GM21360 (cell line): ENCODE data around the gene KIAA0408.
A peak's percentile ranks its signal among the peaks of the same experiment; 100 is the strongest.
"Not testable (repeated sequence)": the region's sequence is repeated elsewhere in the genome, so short reads cannot be mapped to it uniquely, and the experiment has no call there.

Experiments
- ATAC-seq: cut with Tn5 transposase; IDR thresholded peaks from one replicate; pipeline ENCODE4 v1.9.1; 2021; ENCODE audit warnings: mild to moderate bottlenecking, moderate library complexity; ENCODE audit not compliant: unreplicated experiment

Gene KIAA0408

DNA sequence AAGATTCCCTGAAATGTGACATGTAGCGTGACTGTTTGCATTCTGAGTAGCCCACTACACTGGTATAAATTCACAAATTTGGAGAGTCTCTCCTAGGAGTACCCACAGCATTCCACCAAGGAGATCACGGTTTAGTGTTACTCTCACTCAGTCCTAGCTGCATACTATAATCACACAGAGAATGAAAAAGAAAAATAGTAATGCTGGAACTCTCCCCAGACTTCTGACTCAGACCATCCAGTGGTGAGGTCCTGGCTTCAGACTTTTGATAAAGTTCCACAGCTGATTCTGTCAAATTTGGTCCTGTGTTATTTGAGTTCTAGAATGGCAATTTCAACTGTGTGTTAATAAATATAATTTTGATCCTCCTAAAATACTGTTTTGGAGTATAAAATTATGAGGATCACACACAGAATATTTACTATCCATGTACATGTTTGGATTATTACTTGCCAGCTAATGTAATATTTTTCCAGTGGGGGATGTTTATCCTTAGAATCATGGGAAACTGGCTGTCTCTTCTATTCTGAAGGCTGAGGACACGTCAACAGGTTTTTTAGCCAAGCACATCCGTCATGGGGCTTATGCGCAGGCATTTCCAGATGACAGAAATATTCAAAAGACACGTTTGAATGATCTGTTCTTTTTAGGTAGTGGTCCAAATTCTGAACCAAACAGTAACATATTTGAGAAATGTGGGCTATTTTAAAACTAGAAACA is 5.1 kb upstream of the KIAA0408 start:
- no peak for ATAC-seq

DNA sequence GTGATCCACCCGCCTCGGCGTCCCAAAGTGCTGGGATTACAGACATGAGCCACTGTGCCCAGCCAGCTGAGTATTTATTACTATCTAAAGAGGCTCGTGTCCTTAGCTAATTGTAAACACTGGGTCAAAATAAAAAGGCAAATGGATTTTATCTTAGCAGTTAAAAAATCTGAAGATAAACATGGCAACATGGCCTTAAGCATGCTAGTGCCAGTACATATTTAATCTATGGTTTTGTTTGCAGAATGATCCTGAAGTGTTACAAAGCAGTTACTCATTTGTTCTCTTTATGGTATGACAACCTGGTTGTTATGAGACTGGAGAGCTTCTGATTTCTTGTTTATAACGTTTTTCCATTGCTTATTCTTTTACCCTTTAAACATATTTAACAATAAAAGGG is 3.9 kb upstream of the KIAA0408 start:
- no peak for ATAC-seq

DNA sequence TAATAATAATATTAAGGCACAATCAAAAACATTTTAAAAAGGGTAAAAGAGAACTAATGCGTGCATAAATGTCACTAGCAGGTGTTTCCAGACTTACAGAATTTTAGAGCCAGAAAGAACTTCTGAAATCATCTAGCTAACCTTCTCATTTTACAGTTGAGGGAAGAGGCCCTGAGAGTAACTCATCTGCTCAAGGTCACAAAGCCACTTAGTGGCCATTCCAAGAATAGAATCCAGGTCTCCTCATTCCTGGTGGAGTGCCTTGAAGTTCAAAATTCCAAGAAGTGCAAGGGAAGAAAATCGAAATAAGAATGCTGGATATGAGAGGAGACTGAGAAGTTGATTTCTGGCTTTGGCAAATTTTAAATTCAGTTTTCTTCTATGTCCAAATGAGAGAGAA is 3.2 kb upstream of the KIAA0408 start:
- no peak for ATAC-seq

DNA sequence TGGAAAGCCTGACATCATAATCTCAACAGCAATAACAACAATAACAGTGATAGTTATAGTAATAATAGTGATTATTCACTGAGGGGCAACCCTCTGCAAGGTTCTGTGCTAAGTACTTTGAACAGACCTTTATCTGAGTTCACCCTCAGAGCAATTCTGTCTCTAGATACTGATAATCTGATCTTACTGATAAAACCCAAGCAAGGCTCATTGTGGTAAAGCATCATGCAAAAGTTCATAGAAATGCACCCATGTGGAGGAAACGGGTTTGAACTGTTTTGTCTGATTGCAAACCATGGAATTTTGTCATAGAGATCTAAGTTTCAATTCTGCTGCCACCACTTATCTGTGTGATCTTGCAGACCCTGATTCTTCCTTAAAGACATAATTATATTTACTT is 1.3 kb upstream of the KIAA0408 start:
- ATAC-seq: no peak

DNA sequence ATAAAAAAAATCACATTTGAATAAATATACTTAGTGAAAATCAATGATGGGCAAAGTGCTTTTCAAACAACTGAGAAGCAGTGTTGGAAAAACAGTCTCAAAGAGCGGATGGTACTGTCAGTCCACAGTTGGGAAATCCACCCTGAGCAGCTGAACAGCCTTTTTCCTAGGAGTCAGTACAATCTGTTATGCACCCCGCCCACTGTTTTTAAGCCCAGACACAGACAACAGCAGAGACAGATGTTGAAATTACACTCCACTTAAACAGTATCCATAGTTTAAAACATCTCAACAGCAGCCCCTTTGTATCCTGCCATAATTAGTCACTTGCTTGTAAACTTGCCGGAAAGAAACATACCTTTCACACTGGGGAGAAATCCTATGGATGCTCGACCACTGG is 372 bp downstream of the KIAA0408 start:
- no peak for ATAC-seq

DNA sequence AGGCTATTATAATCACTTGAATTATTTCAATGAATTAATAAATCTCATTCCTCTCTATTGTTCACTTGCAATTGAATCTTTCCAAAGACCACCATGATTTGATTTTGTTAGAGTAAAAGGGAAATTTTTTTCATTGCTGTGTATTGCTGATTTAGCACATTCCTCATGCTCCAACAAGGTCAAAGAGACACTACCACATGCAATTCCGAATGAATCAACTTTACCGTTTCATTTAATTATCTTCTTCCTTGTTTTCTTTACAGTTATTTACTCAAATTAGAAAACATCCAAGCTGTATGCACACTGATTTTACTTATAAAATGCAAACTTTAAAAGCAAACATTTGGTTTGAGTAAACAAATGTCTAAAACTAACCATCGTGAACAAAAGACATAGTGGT is 967 bp downstream of the KIAA0408 start:
- no peak for ATAC-seq

DNA sequence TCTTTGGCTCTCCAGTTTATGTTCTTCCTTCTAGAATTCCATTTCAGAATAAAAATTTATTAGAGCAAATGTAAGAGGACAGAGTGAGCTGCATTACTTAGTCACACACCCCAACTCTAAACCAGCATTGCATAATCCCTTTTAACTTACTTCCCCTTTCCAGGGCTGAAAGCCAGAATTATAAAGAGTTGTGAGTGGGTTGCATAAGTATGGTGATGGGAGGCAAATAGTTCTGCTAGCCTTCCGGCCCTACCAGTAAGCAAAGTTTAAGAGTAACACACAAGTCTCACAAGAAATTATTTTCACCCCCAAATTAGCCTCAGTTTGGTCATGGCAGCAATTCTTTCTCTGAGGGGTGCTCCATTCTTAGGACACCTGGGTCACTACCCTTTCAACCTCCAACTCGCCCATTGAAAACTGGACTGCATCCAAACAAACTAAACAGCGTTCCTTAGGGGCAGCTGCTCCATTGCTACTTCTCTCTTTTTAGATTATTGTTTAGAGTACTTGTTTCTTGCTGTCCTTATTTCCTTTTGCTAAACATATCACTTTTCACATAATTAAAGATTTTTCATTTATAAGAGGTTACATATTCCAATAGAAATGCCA is 1.6 kb downstream of the KIAA0408 start:
- ATAC-seq: no peak

DNA sequence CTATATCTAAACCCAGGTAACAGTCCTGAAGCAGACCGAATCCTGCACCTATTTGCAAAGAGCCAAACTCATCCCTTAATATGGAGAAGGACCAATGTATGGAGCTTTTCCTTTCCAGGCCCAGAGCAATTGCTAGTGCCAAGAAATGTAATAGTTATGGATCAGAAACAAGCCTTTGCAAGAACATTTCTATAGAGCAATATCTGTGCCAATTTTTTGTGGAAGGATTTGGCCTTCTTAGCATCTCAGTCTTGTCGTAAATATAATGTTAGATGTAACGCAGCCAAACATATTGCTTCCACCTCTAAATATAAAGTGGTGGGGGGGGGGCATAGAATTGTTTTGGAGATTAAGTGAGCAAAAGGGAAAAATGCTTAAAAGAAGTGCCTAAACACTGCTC is 2.7 kb downstream of the KIAA0408 start:
- ATAC-seq: no peak

DNA sequence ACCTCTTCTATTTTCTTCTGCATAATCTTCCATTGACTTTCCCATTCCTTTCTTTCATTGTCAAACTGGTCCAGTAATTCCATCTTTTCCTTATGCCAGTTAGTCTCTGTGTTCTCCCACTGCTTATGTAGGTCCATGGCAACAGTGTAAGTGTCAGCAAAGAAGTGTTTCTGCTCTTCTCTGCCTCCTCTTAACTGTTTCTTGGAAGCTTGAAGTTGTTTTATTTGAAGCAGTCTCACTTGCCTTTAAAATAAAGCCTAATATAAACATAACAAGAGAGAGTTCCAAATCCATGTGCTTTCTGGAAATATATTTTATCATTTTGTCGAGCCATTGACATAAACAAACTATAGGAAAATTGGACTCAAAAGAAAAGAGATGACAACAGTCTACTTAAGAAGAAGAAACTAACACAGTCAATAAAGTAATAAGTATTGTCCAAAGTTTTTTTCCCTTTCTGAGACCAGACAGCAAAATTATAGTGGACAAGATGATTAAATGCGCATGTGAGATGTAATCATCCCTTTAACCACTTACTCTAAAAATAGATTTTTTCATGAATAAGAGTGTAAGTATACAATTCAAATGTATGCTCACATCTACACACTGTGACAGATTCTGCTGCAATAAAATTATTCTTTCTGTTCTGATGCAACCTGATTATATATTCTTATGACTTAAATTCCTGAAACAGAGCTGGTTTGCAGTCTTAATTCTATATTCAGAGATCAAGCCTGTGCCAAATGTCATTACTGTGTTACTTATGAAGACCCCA is 5.2 kb downstream of the KIAA0408 start:
- ATAC-seq: no peak

DNA sequence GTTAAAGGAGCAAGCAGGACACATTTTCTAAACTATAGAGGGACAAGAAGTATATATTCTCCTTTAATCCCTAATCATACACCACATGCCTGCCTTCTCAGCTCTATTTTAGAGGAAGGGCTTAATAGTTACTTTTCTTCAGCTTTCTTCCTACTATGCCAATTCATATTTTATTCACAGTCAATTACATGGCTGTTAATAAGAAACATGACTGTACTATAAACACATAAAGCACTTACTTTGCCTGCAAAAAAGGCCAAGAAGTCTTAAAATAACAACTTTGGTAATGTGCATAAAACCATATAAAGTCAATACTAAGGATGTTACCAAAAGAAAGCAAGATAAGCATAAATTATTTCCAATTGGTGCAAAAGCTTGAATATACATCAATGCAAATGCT is 6.4 kb downstream of the KIAA0408 start:
- ATAC-seq: no peak

DNA sequence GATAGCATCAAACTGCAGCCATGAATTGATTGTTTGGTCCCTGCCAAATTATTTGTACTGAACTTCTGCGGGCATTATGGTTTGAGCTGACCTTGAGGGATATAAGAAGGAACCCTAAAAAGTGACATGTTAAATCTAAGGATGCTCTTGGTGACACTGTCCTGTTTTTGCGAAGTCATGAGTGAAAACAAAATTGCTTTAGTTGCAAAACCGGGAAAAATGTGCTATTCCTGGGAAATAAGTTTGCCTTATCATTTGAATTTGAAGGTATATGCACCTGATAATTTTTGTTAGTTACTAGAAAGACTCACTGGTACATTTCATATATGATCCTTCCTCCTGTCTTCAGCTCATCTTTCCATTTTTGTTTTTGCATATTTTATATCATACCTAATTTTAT is 7.8 kb downstream of the KIAA0408 start:
- no peak for ATAC-seq

DNA sequence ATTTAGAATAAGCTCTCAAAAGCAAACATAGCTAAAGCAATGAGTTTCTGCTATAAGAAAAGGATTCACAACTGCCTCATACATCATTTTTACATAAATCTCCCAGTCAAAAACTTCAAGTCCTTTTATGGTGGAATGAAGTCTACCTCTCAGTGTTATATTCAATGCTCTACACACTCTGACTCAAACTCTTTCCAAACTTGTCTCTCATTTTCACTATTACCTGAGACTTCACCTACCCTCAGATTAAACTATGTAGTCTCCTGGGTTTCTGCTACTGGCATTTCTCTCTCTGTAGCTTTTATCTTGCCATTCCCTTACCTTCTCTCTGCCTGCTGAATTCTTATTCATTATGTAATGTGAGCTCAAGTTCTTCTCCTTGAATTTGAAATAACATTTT is 11.4 kb downstream of the KIAA0408 start:
- no peak for ATAC-seq

DNA sequence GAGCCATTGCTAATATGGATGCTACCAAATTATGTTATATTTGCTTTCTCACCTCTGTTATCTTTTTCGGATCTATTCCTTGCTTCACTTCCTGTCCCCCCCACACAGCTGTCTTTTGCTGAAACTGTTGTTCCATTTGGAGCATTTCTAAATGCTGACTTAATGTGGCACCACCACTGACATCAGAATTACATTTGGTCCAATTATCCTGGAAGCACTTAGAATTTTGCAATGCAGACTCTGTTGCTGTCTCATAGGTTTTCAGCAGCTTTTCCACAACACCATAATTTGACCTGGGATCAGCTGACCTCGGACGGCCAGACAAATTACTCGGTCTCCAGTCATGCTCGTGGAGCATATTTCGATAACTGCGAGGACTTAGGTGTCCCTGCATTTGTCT is 12.8 kb downstream of the KIAA0408 start:
- ATAC-seq: no peak

DNA sequence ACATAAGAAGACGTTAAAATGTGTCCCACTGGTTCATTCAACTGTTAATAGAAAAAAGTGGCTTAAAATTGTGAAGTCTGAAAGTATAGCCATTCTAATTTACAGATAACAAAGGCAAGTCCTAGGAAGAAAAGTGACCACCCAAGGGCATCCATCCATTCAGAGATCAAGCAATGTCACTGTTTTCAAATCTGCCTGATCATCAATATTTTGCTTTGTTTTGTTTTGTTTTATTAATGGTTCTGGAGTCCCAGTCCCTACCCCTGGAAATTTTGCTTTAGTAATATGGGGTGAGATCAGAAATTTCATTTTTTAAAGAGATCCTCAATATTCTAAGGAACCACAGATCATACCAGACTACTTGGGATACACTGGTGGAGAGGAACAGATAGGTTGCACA is 17.3 kb downstream of the KIAA0408 start:
- ATAC-seq: no peak

DNA sequence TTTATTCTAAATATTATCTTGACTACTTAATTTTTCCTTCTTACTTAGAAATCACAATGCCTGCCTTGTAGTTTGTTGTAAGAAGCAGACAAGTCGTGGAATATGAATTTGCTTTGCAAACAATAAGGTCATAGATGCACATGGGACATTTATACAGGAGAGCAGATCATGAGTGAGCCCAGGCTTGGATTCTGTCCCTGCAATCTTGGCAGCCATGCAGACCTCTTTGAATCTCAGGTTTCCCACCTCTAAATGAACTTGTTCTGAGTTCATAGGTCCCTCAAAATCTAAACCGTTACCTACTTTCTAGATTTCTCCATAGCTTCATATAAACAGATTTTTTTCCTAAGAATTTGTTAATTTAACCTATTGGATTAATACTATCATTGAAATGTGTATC is 19.5 kb downstream of the KIAA0408 start:
- no peak for ATAC-seq

DNA sequence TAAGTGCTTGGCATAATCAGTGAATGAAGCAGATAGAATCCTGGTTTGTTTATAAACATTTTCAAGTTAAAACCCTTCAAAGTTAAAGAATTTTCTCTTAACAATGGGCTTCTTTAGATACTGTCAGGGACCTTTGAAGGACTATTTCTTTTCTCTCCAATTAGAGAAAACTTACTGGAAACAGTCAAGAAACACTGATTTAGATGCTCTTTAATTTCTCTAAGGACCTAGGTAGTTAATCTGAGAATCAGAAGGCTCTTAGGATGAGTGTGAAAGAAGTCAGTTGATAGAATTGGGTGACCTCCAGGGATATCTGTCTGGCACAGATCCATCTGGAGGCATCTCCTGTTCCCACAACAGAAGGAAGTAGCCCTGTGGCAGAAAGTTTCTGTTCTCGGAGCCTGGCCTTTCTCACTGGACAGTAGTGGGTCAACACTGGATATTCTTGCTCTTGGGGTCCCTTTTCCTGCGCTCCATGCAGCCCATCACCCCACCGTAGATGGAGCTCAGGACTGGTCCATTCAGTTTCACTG is 22.5 kb downstream of the KIAA0408 start:
- ATAC-seq: no peak

DNA sequence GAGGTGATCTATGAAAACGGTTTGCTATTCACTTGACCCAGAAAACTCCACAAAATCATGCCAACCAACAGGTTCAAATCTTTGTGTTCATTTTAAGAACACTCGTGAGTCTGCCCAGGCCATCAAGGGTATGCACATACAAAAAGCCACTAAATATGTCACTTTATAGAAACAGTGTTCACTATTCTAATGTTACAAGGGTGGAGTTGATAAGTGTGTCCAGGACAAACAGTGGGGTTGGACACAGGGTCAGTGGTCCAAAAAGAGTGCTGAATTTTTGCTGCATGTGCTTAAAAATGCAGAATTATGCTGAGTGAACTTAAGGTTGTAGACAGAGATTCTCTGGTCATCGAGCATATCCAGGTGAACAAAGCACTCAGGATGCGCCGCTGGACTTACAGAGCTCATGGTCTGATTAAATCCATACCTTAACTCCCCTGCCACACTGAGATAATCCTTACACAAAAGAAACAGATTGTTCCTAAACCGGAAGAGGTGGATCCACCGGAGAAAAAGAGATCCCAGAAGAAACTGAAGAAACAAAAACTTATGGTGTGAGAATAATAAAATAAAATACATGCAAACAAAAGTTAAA is 23.5 kb downstream of the KIAA0408 start:
- no peak for ATAC-seq

DNA sequence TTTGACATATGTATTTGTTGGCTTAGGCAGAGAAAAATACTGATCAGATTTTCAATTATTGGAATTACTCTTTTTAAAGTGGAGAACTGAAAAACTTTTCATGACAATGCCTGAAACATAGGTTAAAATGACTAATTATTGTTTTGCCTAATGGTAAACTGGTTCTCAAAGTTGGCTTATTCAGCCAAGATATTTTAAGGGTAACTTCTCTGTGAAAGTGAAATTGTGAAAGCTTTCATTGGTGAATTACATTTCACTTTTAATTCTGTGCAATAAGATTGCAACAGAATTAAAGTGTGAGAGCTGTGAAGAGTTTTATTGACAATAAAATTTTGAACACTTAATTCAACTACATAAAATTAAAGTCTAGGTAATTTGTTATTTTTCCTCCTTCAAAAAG is 24.5 kb downstream of the KIAA0408 start:
- no peak for ATAC-seq

DNA sequence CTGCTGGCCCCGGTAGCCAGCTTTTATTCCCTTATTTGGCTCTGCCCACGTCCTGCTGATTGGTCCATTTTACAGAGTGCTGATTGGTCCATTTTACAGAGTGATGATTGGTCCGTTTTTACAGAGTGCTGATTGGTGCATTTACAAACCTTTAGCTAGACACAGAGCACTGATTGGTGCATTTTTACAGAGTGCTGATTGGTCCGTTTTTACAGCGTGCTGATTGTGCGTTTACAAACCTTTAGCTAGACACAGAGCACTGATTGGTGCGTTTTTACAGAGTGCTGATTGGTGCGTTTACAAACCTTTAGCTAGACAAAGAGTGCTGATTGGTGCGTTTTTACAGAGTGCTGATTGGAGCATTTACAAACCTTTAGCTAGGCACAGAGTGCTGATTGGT is 30.6 kb downstream of the KIAA0408 start:
- ATAC-seq: not testable (repeated sequence)

DNA sequence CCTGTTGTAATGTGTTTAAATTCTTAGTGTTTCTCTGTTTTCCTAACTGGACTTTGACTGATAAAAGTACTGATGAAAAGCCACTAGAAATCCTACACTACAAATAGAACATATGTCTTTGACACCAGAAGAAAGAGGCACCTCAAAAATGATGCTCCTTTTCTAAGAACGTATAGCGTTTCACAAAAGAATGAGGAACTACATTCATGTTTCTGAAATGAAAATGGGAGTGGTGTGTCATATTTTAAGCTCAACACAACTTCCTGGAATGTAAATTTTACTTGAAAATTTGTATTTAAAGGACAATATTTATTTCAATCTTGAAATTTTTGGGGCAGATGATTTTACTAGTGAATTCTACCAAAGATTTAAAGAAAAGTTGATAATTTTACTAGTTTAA is 35.3 kb downstream of the KIAA0408 start:
- no peak for ATAC-seq

DNA sequence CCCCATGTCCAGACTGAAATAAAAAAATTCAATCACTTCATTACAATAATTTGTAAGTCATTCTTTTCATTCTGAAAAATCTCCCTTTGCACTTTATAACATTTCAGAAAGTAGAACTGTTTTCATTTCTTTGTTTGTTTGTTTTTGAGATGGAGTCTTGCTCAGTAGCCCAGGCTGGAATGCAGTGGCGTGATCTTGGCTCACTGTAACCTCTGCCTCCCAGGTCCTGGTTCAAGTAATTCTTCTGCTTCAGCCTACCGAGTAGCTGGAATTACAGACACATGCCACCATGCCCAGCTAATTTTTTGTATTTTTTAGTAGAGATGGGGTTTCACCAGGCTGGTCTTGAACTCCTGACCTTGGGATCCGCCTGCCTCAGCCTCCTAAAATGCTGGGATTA is 38.0 kb downstream of the KIAA0408 start:
- not testable (repeated sequence) for ATAC-seq

DNA sequence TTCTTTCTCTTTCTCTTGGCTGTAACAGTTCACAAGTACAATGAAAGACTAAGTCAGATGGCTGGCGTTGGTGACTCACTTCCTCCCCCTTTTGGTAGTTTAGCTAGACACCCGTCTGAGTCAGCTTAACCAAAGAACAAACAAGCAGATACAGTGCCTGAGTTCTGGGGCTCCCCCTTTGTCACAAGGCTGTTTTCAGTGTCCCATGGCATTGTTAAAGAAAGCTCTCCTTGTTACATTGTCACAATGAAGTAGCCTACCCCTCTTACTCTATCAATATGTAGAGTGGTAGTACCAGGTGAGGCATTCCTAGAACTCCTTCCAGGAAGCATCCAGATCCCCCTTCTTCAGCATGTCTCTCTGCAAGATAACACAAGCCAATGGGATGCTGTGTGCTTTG is 38.6 kb downstream of the KIAA0408 start:
- peak; percentile 100 for ATAC-seq
